Esophagus squamous epithelium (tissue), 5 donors: ENCODE measurements around the gene PRPF39. TPM values are rescaled to one million over a fixed set of nuclear protein-coding genes. Genes with fewer than 3 reads are reported as not detected.

Experiments used
- DNase-seq: peaks from one replicate; lab custom pipeline; 2025; lab: John Stamatoyannopoulos, UW
- H3K27ac ChIP-seq, 4 donors: fragments of 200-600 bp; sonication (generic); one replicate each; pipeline ENCODE4 v1.5.1; 2016 to 2019; ENCODE audit warnings: mild to moderate bottlenecking in 1 of 4
- H3K27me3 ChIP-seq, 4 donors: fragments of 200-600 bp; sonication (generic); 1 replicate in 3 of 4; 2 replicates in 1 of 4; pipeline versions ENCODE4 v1.5.1 to v1.6.0; 2017 to 2021; ENCODE audit warnings: antibody characterized with exemption in 1 of 4
- H3K36me3 ChIP-seq, 3 donors: fragments of 200-600 bp; sonication (generic); one replicate each; pipeline ENCODE4 v1.5.1; 2016 to 2019
- H3K4me1 ChIP-seq, 3 donors: fragments of 200-600 bp; sonication (generic); one replicate each; pipeline ENCODE4 v1.5.1; 2017 to 2019
- H3K4me3 ChIP-seq, 4 donors: fragments of 200-600 bp; sonication (generic); 1 replicate in 3 of 4; 2 replicates in 1 of 4; pipeline ENCODE4 v1.5.1; 2016 to 2019; ENCODE audit warnings: mild to moderate bottlenecking in 2 of 4, moderate library complexity in 1 of 4
- H3K9me3 ChIP-seq, 3 donors: fragments of 200-600 bp; sonication (generic); one replicate each; pipeline ENCODE4 v1.5.1; 2016 to 2019
- CTCF ChIP-seq, 6 experiments: fragments of 450-650 bp in 4 of 6; fragments of 200-600 bp in 2 of 6; sonication (generic) in 2 of 6; IDR thresholded peaks; one replicate each; pipeline ENCODE4 v1.5.1; 2016 to 2019; ENCODE audit warnings: antibody characterized with exemption in 6 of 6, mild to moderate bottlenecking in 4 of 6, moderate library complexity in 4 of 6
- POLR2A ChIP-seq, 4 donors: fragments of 450-650 bp; IDR thresholded peaks; one replicate each; pipeline ENCODE4 v1.6.1; 2017; ENCODE audit warnings: antibody characterized with exemption in 4 of 4, mild to moderate bottlenecking in 4 of 4, moderate library complexity in 3 of 4
- WGBS, 2 donors: methylation state at CpG; one replicate each; pipeline ENCODE4 v1.1.5; 2018; 5-methylcytosine and 5-hydroxymethylcytosine counted together
- intact Hi-C: fragments of 100-400 bp; cut with DNase I; formaldehyde crosslinking; loops from one replicate; pipeline ENCODE4 v1.15.0; 2022
- total RNA-seq, 4 donors: library from RNA; depleted of rRNA; stranded (reverse); fragments of >200 nt; gene quantifications; one replicate each; pipeline ENCODE4 v1.1.0, GENCODE V29; 2016
- donor health status: DM: yes; HTN: yes; CAD: no.

The PRPF39 gene
- total RNA-seq, 4 donors from 2014 or later, result 6.9 to 39.9 (median 19.2) TPM

- intact Hi-C loops, result loop anchor here (2.0 kb wide), 1 partner anchor 50 kb away; the partner anchor contains the start of genes FANCM and FKBP3
- 1% methylated on average over 4 of the region's 4 CpGs for WGBS, 2 donors
- H3K4me3 ChIP-seq, result peak overlapping the region; percentile 58 to 91 (median 76)
- H3K36me3 ChIP-seq, result no peaks in the 10 kb centered on the region
- no peaks in the 10 kb centered on the region for H3K27me3 ChIP-seq
- DNase-seq, result no peak
- peaks cover 8 to 64% (median 45%) of the 10 kb centered on the region in 3 donors for H3K4me1 ChIP-seq
- no peaks in the 10 kb centered on the region for H3K9me3 ChIP-seq
- TF ChIP-seq CTCF (IDR thresholded peaks at IDR 0.05) (no peak), POLR2A (IDR thresholded peaks at IDR 0.05) (no peak)
- peak overlapping the region; percentile 82 to 92 (median 92) for H3K27ac ChIP-seq
These were observed 1.0 kb downstream of the PRPF39 start for GRCh38 chr14:45084946-45085346.

GRCh38 chr14:45089813-45090212, 5.9 kb downstream of the PRPF39 start:
- Histone ChIP-seq H3K4me1 (peaks cover 8 to 64% (median 49%) of the 10 kb centered on the region in 3 donors), H3K36me3 (peaks cover 0 to 8% (median 0%) of the 10 kb centered on the region in 3 donors), H3K4me3 (no peak overlapping the region), H3K27ac (peak overlapping the region in 2 of 4 donors; percentile 33 to 57), H3K27me3 (no peaks in the 10 kb centered on the region), H3K9me3 (no peaks in the 10 kb centered on the region)
- no peak for DNase-seq
- intact Hi-C loops, result no loop called here
- TF ChIP-seq POLR2A (IDR thresholded peaks at IDR 0.05) (no peak), CTCF (IDR thresholded peaks at IDR 0.05) (no peak)
- WGBS, 2 donors, result 8 to 9% methylated on average over 1 of the region's 1 CpG

GRCh38 chr14:45091710-45092109, 7.8 kb downstream of the PRPF39 start:
- H3K4me1 ChIP-seq, result peaks cover 0 to 45% (median 34%) of the 10 kb centered on the region in 3 donors
- no peaks in the 10 kb centered on the region for H3K9me3 ChIP-seq
- no peak overlapping the region for H3K4me3 ChIP-seq
- TF ChIP-seq CTCF (IDR thresholded peaks at IDR 0.05), result no peak
- TF ChIP-seq POLR2A (IDR thresholded peaks at IDR 0.05), result no peak
- H3K27ac ChIP-seq, result no peak overlapping the region
- H3K27me3 ChIP-seq, result no peaks in the 10 kb centered on the region
- DNase-seq, result no peak
- WGBS, 2 donors, result 63 to 69% methylated on average over 2 of the region's 2 CpGs
- peaks cover 0 to 27% (median 5%) of the 10 kb centered on the region in 3 donors for H3K36me3 ChIP-seq
- intact Hi-C loops, result no loop called here

- Histone ChIP-seq H3K36me3 (peaks cover 0 to 52% (median 5%) of the 10 kb centered on the region in 3 donors), H3K27me3 (no peaks in the 10 kb centered on the region), H3K4me1 (peaks cover 0 to 19% (median 11%) of the 10 kb centered on the region in 3 donors), H3K9me3 (no peaks in the 10 kb centered on the region), H3K27ac (no peak overlapping the region), H3K4me3 (no peak overlapping the region)
- TF ChIP-seq POLR2A (IDR thresholded peaks at IDR 0.05) (no peak), CTCF (IDR thresholded peaks at IDR 0.05) (no peak)
- DNase-seq, result no peak
- intact Hi-C loops, result no loop called here
- WGBS, 2 donors, result 92 to 100% methylated on average over 2 of the region's 2 CpGs
These were observed 10.4 kb downstream of the PRPF39 start for GRCh38 chr14:45094275-45094674.

- H3K4me1 ChIP-seq, result peaks cover 0 to 10% (median 7%) of the 10 kb centered on the region in 3 donors
- H3K36me3 ChIP-seq, result peaks cover 0 to 61% (median 9%) of the 10 kb centered on the region in 3 donors
- WGBS, 2 donors, result 81 to 90% methylated on average over 4 of the region's 4 CpGs
These were observed 11.2 kb downstream of the PRPF39 start for GRCh38 chr14:45095143-45095542.

More at GRCh38 chr14:45095143-45095542, 11.2 kb downstream of the PRPF39 start:
- H3K9me3 ChIP-seq, result no peaks in the 10 kb centered on the region
- no peak overlapping the region for H3K4me3 ChIP-seq
- intact Hi-C loops, result no loop called here
- TF ChIP-seq CTCF (IDR thresholded peaks at IDR 0.05) (no peak), POLR2A (IDR thresholded peaks at IDR 0.05) (no peak)
- no peak overlapping the region for H3K27ac ChIP-seq
- H3K27me3 ChIP-seq, result no peaks in the 10 kb centered on the region
- DNase-seq, result no peak
